Fibroblast of villous mesenchyme (primary cell): ENCODE results near the gene STARD10. TPM values are rescaled to one million over a fixed set of nuclear protein-coding genes. Genes with fewer than 3 reads are reported as not detected.

Experiments used
- DNase-seq: peaks from one replicate; pipeline ENCODE4 v3.0.0-alpha.2; 2010; ENCODE audit warnings: low read depth
- H3K4me3 ChIP-seq: 2 replicates; pipeline ENCODE4 v1.5.1; 2011; ENCODE audit warnings: low read depth, mild to moderate bottlenecking, low read length
- CTCF ChIP-seq: IDR thresholded peaks from 2 replicates; pipeline ENCODE4 v1.5.1; 2012; ENCODE audit warnings: low read depth, mild to moderate bottlenecking, low read length; ENCODE audit not compliant: insufficient read depth
- total RNA-seq: library from RNA; depleted of rRNA; stranded (reverse); fragments of >200 nt; gene quantifications from 2 replicates; pipeline ENCODE4 v1.2.3, GENCODE V29; 2012

The STARD10 gene
- total RNA-seq, 1 donor: 34.5 TPM

- no peak for DNase-seq
- H3K4me3 ChIP-seq: no peak overlapping the region
- TF ChIP-seq CTCF: no peak
Measured at GRCh38 chr11:72730243-72730642, 63.6 kb downstream of the STARD10 start.

- no peak overlapping the region for H3K4me3 ChIP-seq
- no peak for TF ChIP-seq CTCF
- DNase-seq: no peak
Measured at GRCh38 chr11:72727521-72727920, 66.3 kb downstream of the STARD10 start.

GRCh38 chr11:72726266-72727220 lies 67.3 kb downstream of the STARD10 start:
- no peak overlapping the region for H3K4me3 ChIP-seq
- no peak for TF ChIP-seq CTCF
- no peak for DNase-seq

- DNase-seq: no peak
- no peak overlapping the region for H3K4me3 ChIP-seq
- no peak for TF ChIP-seq CTCF
Measured at GRCh38 chr11:72725724-72726028, 68.2 kb downstream of the STARD10 start.

GRCh38 chr11:72724851-72725723 lies 68.8 kb downstream of the STARD10 start:
- DNase-seq: peak; percentile 85
- TF ChIP-seq CTCF: peak; percentile 89
- H3K4me3 ChIP-seq: no peak overlapping the region

GRCh38 chr11:72724021-72724551 lies 69.8 kb downstream of the STARD10 start:
- TF ChIP-seq CTCF: no peak
- DNase-seq: no peak
- no peak overlapping the region for H3K4me3 ChIP-seq
